HG03097 (cell line): ENCODE data around the gene LRRC63.
A peak's percentile ranks its signal among the peaks of the same experiment; 100 is the strongest.
"Not testable (repeated sequence)": the region's sequence is repeated elsewhere in the genome, so short reads cannot be mapped to it uniquely, and the experiment has no call there.

Source experiments
- ATAC-seq: cut with Tn5 transposase; IDR thresholded peaks from one replicate; pipeline ENCODE4 v1.9.1; 2021; ENCODE audit not compliant: unreplicated experiment, low FRiP score

Gene LRRC63, protein sequence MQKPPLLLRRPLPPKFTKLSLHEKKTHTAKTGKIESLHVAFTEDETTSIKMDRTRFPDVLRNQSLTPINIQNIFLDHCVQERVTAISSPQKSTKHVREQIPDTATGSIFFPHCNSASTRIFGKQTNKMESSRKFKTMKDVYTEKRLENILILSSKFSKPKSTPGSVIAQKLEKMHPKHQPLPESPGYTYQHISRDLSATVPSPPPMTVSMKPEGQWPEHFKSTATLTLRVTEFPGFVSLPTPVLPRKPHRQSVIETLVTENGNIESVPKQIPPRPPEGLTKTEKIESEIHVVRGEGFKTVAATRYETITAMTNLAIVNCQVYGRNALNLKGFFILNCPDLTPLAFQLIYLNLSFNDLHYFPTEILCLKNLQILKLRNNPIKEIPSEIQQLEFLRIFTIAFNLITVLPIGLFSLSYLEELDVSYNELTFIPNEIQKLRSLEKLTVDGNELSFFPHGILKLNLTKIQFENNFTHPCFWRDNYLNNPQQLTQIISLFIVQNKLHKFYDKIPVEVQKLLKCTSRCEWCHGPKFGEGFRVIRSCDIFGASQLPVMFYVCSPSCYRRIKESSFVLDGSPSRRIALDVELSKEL

DNA sequence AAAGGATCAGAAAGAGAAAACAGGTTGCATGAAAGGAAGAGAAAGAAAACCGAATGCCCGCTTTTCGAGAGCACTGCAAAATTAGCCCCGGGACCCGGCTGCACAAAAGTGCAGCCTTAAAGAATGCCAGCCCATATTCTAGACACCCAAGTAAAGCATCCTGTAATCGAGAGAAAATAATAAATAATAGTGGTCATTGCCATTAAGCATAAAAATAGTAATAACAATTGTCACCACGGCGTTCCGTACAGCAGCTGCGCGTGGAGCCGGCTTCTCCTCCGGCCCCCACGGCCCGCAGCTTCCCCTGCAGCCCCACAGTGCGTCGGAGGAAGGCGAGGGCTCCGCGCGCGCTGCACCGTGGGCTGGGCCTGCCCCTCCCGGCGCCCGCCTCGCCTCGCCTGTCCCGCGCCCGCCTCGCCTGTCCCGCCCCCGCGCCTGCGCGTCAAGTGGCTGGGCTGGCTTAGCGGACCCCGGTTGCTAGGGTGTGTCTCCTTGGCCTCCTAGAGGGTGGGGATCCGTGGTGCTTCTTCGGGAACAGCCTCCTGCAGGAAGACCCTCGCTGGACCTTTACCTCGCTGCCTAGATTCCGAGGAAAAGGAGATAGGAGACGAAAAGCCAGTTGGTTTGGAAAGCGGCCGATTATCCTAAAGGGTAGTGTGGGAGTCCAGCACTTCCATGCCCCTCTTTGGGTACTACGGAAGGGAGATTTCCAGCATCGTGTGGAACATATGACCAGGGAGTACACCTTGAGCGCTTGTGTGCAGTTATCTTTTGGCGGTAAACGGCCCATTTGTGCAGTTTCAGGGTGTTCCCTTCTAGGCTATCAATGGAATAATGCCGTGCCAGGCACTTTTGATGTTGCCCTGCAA is at the start of gene LRRC63:
Gene LRRC63 (plus strand): TSS at position 446 of the 869 bp plus-strand sequence. CDS start 1,107 bp downstream, outside the sequence.
- ATAC-seq, result peak; percentile 92

DNA sequence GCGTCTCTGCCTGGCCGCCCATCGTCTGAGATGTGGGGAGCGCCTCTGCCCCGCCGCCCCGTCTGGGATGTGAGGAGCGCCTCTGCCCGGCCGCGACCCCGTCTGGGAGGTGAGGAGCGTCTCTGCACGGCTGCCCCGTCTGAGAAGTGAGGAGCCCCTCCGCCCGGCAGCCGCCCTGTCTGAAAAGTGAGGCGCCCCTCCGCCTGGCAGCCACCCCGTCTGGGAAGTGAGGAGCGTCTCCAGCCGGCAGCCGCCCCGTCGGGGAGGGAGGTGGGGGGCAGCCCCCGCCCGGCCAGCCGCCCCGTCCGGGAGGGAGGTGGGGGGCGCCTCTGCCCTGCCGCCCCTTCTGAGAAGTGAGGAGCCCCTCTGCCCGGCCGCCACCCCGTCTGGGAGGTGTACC is 49.0 kb upstream of the LRRC63 start:
- ATAC-seq, result not testable (repeated sequence)

DNA sequence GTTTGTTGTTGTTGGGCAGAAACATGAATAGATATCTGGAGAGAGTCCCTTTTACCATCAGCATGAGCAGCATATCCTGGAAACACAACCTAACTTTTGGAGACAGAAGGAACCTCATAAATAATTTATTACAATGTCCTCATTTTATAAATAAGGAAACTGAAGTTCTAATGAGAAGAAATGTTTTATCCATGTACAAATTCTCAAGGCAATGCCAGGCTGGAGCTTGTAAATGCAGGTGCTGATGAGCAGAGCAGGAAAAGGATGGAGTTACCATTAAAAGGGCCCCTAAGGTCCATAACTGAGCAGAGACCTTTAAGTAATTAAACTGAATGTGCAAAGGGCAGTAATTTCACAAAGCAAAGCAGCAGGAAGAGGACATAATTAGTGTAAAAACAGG is 47.1 kb upstream of the LRRC63 start:
- ATAC-seq, result no peak

DNA sequence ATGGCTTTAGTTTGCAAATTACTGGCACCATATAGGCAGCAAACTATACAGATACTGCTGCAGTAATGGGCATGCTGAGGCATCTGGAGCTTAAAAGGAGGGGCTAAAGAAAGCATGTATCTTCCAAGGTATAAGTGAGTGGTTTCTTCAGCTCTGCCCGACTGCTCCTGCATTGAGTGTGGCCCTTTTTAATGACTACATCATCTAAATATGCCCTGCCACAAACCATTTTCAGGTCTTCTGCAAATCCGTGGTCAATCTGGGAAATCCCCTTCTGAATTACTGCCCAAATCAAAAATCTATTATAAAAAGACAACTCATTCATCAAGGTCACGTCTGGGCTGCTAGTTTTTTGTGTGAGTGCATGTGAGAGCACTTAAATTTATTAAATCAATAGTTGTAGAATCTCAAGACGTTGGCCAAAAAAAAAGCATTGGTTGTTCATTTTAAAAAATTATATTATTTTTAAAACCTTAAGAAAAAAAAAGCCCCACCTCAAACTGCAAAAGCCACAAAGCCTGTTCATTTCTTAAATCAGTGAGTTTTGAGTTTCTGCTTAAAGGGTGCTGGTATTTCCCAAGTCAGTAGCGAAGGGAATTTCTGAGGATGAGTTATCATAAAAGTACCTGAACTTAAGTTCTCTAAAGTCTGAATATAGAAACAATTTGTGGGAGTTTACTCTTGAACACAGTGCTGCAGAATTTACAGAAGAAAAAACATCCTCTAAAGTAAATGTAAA is 46.1 kb upstream of the LRRC63 start:
- peak; percentile 35 for ATAC-seq

DNA sequence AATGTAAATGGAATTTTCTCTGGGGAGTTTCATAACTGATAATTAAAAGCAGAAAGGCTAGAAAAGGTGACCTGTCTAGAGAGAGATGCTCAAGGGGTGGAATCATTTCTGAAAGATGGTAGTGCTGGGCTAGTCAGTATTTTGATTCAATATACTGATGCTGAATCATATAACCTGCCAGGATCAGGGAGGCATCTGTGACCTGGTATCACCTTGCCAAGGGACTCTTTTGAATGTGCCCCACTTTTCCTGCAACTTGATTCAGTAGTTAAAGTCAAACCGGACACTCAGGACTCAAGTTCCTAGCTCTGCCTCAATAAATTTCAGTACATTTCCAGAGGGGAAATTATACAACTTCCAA is 45.5 kb upstream of the LRRC63 start:
- no peak for ATAC-seq

DNA sequence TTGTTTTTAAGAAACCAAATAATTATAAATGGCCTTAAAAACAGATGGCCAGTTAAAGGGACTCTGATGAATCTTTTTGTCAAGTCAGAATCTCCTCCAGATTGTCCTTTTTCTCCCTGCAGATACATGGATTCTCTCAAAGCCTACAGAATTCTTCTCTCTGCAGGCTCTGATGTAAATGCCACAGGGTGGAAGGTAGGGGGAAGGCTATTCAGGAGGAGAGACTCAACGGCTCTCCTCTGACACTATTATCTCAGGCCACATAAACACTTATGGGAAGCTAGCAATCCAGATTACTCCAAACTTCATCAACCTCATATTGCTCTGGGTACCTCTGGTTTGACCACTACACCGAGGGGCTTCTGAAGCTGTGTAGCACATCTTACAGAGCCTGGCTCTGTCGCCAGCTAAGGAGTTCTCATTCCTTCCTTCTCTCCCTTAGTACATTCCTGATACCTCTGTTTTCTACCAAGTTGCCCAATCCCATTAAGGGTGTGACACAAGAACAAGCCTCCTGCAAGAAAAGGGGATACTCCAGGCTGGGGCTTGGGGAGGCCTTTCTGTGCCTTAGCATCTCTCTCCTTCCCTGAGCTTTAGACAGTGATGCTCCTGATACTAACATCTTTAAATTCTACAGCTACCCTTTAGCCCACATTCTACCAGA is 44.6 kb upstream of the LRRC63 start:
- ATAC-seq, result no peak

DNA sequence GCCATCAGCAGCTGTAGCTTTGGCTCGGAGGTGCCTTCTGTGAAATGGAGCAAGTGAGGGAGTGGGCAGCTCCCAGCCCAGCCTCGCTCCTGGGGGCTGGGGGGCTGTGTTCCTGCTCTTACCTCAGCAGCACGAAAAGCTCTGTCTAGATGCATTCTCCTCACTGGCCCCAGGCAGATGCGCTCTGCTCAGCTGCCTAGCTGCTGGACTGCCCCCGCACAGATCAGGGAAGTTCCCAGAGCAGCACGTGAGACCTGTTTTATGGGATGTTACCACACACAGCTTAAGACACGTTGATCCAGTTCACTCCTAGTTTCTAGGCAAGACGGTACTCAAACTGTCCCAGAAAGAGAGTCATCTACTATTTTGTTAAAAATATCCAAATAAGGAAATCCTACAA is 43.4 kb upstream of the LRRC63 start:
- no peak for ATAC-seq

DNA sequence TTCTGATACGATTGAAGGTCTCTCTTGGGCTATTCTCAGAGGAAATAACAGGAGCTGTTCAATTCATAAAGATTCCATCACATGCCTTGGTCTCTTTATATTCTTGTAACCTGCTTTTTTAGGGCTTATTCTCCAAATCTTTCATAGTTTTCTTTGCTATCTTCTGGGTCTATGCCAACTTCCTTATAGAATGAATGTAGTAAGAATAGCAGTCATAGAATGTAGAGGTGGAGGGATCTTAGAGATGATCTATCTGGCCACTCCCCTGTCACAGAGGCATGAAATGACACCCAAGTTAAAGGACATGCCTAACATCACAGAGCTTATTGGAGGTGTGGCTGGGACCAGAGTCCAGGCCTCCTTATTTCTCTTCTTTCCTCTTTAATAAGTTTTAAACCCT is 42.9 kb upstream of the LRRC63 start:
- ATAC-seq, result no peak

DNA sequence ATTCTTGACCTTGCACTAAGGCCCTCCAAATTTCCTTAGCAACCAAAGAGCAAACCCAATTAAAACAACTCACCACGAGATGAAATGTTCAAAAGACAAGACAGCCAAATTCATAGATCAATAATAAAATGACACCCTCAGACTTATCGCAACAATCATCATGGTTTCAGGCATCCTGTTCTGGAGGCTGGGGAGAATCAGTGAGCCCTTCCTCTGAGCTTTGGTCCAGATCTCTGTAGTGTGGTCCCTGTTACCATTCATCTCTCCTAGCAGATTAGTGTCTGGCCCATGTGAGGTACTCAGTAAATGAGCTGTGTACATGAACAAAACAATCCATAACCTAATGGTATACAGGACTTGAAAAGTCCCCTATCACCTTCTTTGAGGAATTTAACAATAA is 42.0 kb upstream of the LRRC63 start:
- no peak for ATAC-seq

DNA sequence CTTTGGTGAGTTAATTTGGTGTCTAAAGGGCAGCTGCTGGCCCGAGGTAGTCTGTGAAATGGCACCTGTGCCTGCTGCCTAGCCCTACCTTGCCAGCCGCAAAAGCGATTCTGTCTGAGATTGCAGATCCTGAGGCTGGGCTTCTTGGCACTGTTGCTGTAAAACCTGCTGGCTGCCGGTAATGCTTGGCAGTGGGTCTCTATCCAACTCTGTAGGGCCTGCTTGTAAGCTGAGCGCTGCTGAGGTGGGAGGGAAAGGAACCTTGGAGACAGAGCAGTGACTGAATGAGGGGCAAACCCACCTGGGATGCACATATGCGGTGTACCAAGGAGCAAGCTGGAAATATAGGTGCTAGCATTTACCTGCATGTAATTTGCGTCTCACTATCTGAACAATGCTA is 41.5 kb upstream of the LRRC63 start:
- ATAC-seq, result no peak

DNA sequence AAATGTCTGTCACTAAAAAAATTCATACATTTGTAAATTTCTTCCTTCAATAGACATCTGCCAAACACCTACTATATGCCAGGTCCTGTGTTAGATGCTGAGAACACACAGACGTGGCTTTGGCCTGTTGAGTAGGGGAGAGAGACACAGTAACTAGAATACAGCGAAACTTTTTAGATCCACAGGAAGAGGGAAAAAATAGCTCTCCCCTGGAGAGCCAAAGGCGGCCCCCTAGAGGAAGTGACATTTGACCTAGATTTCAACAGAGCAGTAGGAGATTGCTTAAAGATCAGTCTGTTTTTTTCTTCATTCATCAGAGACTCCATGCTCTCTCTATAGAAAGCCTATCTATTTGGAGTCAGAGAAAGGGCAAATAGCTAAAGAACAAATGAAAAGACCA is 41.0 kb upstream of the LRRC63 start:
- no peak for ATAC-seq

DNA sequence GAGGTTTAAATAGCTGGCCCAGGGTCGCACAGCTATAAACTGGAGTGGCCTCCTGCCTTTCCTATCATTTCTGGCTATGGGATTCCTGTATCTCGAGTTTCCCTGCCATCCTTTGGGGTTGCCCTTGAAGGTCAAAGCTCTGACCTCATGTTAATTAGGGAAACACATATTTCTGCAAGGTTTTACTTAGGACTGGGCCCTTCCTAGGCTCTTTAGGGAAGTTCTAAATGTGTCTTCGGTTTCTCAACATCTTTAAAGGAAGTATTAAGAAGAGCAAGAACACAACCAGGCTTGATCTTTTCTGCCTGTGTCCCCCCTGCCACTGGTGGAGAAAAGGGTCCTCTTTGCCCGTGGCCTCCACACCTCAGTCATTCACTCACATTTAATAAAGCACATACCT is 40.5 kb upstream of the LRRC63 start:
- no peak for ATAC-seq

DNA sequence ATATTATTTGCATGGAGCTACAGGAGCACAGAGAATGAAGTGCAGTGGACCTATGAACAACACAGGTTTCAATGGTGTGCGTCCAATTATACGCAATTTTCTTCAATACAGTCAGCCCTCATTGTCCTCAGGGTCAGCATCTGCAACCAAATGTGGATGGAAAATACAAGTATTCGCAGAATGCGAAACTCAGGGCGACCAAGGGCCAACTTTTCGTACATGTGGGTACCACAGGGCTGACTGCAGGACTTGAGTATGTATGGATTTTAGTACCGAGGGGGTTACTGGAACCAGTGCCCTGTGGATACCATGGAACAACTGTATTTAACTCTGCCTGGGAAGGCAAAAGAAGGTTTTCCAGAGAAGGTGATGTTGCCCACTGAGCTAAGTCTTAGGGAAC is 40.0 kb upstream of the LRRC63 start:
- ATAC-seq, result no peak

DNA sequence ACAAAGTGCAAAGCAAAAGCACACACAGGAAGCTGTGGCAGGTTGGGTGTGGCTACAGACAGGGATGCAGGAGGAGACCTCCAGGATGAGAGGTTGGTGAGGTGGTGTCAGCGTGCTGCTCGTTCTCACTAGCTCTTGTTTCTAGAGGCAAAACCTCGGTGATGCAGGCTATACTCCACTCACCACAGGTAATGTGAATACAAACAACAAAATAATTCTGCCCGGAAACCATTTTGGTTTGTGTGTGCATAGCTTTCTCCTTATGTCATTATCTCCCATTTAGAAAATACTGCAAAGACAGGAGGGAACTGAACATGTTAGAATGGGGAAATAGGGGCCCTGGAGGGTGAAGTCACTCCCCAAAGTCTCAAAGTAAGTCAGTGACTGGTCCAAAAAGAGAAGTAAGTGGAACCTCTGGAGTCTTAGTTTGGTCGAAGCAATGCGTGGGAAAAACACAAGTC is 39.2 kb upstream of the LRRC63 start:
- ATAC-seq, result no peak

DNA sequence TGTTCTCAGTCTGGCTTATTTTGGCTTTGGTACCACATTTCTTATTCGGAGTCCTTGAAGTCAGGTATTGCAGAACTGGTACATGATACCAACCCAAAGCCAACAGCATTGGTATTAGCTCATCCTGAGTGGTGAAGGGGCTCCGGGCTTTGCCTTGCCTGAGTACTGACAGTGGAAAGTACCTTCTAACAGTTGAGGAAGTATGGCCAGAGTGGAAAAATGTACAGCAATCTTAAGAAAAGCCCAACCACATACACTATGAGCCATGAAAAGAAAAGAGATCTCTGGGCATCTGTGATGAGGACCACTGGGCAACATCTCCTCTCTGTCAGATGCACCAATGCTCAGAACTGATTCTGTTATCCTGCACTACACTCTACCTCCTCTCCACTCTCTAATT is 38.1 kb upstream of the LRRC63 start:
- no peak for ATAC-seq

DNA sequence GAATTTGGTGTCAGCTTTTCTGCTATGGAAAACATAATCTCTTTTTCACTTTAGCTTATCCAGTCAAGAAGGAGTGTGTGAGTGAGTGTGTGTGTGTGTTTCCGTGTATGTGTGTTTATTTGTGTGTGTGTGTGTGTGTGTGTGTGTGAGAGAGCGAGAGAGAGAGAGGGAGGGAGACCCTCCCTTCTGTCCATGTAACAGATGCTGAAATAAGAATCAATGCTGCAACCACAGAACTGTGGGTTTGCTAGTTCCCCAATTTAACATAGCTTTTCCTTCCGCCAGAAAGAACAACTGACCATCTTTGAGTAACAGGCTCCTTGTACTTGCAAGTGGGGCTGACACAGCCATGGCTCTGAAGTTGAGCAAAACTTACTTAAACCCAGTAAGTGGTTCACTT is 35.0 kb upstream of the LRRC63 start:
- ATAC-seq, result peak; percentile 31

DNA sequence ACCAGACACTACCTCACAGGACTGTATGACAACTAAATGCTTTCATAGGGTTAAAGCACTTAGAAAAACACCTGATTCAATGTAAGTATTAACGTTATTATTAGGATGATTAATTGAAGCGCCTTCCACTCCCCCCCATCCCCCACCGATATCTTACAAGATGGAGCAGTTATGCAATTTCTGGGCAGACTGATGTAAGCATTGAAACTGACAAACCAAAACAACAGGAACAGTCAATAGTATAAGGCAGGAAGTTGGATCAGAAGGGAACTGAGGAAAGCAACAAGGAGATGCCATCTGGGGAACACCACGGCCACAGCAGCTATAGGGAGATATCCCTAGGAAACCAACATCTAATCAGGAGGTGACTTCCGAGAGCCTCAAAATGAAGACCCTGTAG is 33.6 kb upstream of the LRRC63 start:
- no peak for ATAC-seq

DNA sequence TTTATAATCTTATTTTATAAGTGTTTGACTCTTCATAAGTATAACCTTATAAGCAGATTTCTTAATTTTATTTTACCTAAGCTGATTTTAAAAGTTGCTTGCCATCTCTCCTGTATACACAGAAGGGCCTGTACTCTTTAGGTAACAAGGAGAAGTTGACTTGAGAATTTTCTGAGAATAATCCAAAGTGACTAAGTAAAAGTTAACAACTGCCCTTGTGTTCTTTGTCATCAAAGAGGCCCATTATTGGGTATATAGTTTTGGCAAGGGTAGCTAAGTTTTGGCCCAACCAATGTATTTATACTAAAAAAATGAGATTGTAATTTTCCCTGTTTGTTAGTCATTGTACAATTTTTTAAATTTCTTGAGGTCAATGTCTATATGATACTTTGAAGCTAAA is 32.9 kb upstream of the LRRC63 start:
- ATAC-seq, result no peak

DNA sequence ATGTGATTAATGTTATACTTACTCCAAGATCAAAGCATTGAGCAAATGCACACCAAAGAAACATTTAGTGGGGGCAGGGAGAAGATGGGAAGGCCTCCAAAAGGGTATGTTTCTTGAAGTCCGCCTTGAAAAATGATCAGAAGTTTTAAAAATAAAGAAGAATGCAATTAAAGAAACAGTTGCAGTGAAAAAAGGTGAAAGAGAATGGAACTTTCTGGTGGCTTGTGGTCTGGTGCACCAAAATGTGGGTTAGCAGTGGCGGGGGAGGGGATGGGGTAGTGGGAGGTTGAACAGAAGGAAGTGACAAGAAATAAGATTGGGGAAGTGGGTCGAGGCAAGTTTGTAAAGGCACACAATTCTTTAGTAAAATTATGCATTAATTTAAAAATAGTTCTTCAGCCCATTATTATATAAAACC is 32.2 kb upstream of the LRRC63 start:
- ATAC-seq, result no peak
